ENCODE results near the gene TLCD2. TPM values are rescaled to one million over a fixed set of nuclear protein-coding genes. Genes with fewer than 3 reads are reported as not detected.

The TLCD2 gene
- total RNA-seq, 4 donors from 2014 or later: 6.3 to 39.4 (median 16.9) TPM

- TF ChIP-seq CTCF (IDR thresholded peaks at IDR 0.05; ENCODE audit: low read depth): no peak
These were observed 43.7 kb upstream of the TLCD2 start for GRCh38 chr17:1753767-1754429.

GRCh38 chr17:1752425-1753262 lies 42.5 kb upstream of the TLCD2 start:
- TF ChIP-seq CTCF (IDR thresholded peaks at IDR 0.05; ENCODE audit: low read depth): no peak

- no peak for TF ChIP-seq CTCF (IDR thresholded peaks at IDR 0.05; ENCODE audit: low read depth)
These were observed 40.5 kb upstream of the TLCD2 start for GRCh38 chr17:1750628-1751027.

GRCh38 chr17:1746975-1747543 lies 36.9 kb upstream of the TLCD2 start:
- no peak for TF ChIP-seq CTCF (IDR thresholded peaks at IDR 0.05; ENCODE audit: low read depth)

- no peak for TF ChIP-seq CTCF (IDR thresholded peaks at IDR 0.05; ENCODE audit: low read depth)
These were observed 35.4 kb upstream of the TLCD2 start for GRCh38 chr17:1745513-1746020.

- no peak for TF ChIP-seq CTCF (IDR thresholded peaks at IDR 0.05; ENCODE audit: low read depth)
These were observed 34.7 kb upstream of the TLCD2 start for GRCh38 chr17:1744551-1745512.

Measured in subcutaneous adipose tissue (tissue), 4 donors.